Caco-2 (cell line): Measurements from ENCODE around the gene ST8SIA4. TPM values are rescaled to one million over a fixed set of nuclear protein-coding genes. Genes with fewer than 3 reads are reported as not detected.

ENCODE experiments used
- BruUV-seq: library from RNA; stranded (reverse); fragments of 400-500 nt; replicated peaks from 2 replicates; lab custom pipeline; 2021; lab: Mats Ljungman, UMichigan
- CTCF ChIA-PET: fragments of 300-600 bp; sonication (Branson Sonifier 250); formaldehyde crosslinking; loops from one replicate; lab custom pipeline; 2022; ENCODE audit warnings: antibody characterized with exemption; lab: Charles Lee
- POLR2A ChIA-PET: fragments of 300-600 bp; sonication (Branson Sonifier 250); formaldehyde crosslinking; loops from one replicate; lab custom pipeline; 2022; ENCODE audit warnings: antibody characterized with exemption; lab: Charles Lee
- DNase-seq, 2 experiments: peaks; one replicate each; pipeline versions ENCODE4 v3.0.0 to v3.0.0-alpha.2; 2020 to 2022
- H3K27me3 ChIP-seq: replicated peaks from 2 replicates; pipeline ENCODE4 v1.6.0; 2011; ENCODE audit warnings: low read length; ENCODE audit not compliant: control insufficient read depth, insufficient read depth
- H3K36me3 ChIP-seq: 2 replicates; pipeline ENCODE4 v1.5.1; 2011; ENCODE audit warnings: low read length; ENCODE audit not compliant: control insufficient read depth, insufficient read depth
- H3K4me1 ChIP-seq: fragments of 250-450 bp; sonication (Bioruptor Pico); 2 replicates; pipeline ENCODE4 v1.5.1; 2020; ENCODE audit warnings: mild to moderate bottlenecking
- H3K4me3 ChIP-seq: 2 replicates; pipeline ENCODE4 v1.5.1; 2011; ENCODE audit warnings: low read depth, mild to moderate bottlenecking, control low read depth, low read length
- H3K9me3 ChIP-seq: fragments of 250-450 bp; sonication (Bioruptor Pico); 2 replicates; pipeline ENCODE4 v1.5.1; 2020; ENCODE audit warnings: mild to moderate bottlenecking, moderate library complexity
- H3K27ac Mint-ChIP-seq: one replicate; pipeline ENCODE4 v1.8.0; 2022; ENCODE audit warnings: mixed read lengths; ENCODE audit not compliant: unreplicated experiment
- H3K27me3 Mint-ChIP-seq: one replicate; pipeline ENCODE4 v1.8.0; 2022; ENCODE audit warnings: mixed read lengths; ENCODE audit not compliant: insufficient read depth, unreplicated experiment
- H3K36me3 Mint-ChIP-seq: one replicate; pipeline ENCODE4 v1.8.0; 2022; ENCODE audit warnings: mild to moderate bottlenecking, mixed read lengths; ENCODE audit not compliant: insufficient read depth, unreplicated experiment
- H3K4me1 Mint-ChIP-seq: one replicate; pipeline ENCODE4 v1.8.0; 2022; ENCODE audit warnings: low read depth, mixed read lengths; ENCODE audit not compliant: unreplicated experiment
- H3K4me3 Mint-ChIP-seq: one replicate; pipeline ENCODE4 v1.8.0; 2022; ENCODE audit warnings: mild to moderate bottlenecking, moderate library complexity, mixed read lengths; ENCODE audit not compliant: unreplicated experiment
- H3K9me3 Mint-ChIP-seq: one replicate; pipeline ENCODE4 v1.8.0; 2022; ENCODE audit warnings: mixed read lengths; ENCODE audit not compliant: unreplicated experiment
- intact Hi-C: fragments of 100-400 bp; cut with micrococcal nuclease; formaldehyde crosslinking; loops from one replicate; pipeline ENCODE4 v1.10.0; 2022; ENCODE audit not compliant: unreplicated experiment
- total RNA-seq: library from RNA; stranded (reverse); gene quantifications from 2 replicates; pipeline ENCODE4 v1.2.3, GENCODE V29; 2022
- TF ChIP-seq, protein P1 (sequence below), 2 experiments: fragments of 200-600 bp in 1 of 2; IDR thresholded peaks; 1 replicate in 1 of 2; 2 replicates in 1 of 2; pipeline versions ENCODE4 v1.5.1 to v1.8.0; 2011 to 2022; ENCODE audit warnings: antibody characterized with exemption in 1 of 2, control low read depth in 1 of 2, inconsistent platforms in 1 of 2, low read depth in 1 of 2, low read length in 1 of 2, mild to moderate bottlenecking in 1 of 2, moderate library complexity in 1 of 2; ENCODE audit not compliant: insufficient read depth in 1 of 2, severe bottlenecking in 1 of 2, unreplicated experiment in 1 of 2

Gene ST8SIA4
- total RNA-seq, 1 experiment from 2014 or later = 0.61 TPM

DNA sequence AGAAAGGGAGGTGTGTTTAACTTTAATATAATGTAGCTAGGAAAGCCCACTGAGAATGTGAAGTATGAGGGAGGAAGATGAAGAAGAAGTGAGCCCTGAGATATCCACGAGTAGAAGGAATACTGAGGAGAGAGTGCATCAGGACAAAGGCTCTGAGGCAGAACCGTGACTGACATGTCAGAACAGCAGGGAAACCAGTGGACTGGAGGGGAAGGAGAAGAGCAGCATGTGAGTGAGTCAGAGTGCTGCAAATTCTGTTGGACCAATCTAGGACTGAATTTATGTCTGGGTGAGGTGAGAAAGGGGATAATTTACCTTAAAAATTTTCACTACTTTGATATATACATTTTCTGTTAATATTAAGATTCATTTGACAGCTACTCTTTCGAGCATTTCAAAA, 110.3 kb downstream of the ST8SIA4 start:
- peaks cover 24% of the 10 kb centered on the region for H3K4me1 Mint-ChIP-seq
- H3K27me3 Mint-ChIP-seq = no peaks in the 10 kb centered on the region
- BruUV-seq = no TSS peak
- peaks cover 15% of the 10 kb centered on the region for H3K9me3 Mint-ChIP-seq
- Histone ChIP-seq H3K9me3 (peaks cover 8% of the 10 kb centered on the region; the same call in 1 of the 2 replicates), H3K4me3 (no peak overlapping the region), H3K36me3 (no peaks in the 10 kb centered on the region; the same call in 1 of the 2 replicates), H3K27me3 (no peaks in the 10 kb centered on the region), H3K4me1 (peaks cover 37% of the 10 kb centered on the region)
- ChIA-PET CTCF (no interaction called here), POLR2A (no interaction called here)
- no peaks in the 10 kb centered on the region for H3K36me3 Mint-ChIP-seq
- DNase-seq = no peak
- TF ChIP-seq, protein P1, sequence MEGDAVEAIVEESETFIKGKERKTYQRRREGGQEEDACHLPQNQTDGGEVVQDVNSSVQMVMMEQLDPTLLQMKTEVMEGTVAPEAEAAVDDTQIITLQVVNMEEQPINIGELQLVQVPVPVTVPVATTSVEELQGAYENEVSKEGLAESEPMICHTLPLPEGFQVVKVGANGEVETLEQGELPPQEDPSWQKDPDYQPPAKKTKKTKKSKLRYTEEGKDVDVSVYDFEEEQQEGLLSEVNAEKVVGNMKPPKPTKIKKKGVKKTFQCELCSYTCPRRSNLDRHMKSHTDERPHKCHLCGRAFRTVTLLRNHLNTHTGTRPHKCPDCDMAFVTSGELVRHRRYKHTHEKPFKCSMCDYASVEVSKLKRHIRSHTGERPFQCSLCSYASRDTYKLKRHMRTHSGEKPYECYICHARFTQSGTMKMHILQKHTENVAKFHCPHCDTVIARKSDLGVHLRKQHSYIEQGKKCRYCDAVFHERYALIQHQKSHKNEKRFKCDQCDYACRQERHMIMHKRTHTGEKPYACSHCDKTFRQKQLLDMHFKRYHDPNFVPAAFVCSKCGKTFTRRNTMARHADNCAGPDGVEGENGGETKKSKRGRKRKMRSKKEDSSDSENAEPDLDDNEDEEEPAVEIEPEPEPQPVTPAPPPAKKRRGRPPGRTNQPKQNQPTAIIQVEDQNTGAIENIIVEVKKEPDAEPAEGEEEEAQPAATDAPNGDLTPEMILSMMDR (IDR thresholded peaks at IDR 0.05; ENCODE audit: insufficient read depth in 1 of 2, low read depth in 1 of 2, low read length in 1 of 2, severe bottlenecking in 1 of 2, unreplicated experiment in 1 of 2) = no peak
- intact Hi-C loops = no loop called here
- H3K4me3 Mint-ChIP-seq = no peak overlapping the region
- no peak overlapping the region for H3K27ac Mint-ChIP-seq

DNA sequence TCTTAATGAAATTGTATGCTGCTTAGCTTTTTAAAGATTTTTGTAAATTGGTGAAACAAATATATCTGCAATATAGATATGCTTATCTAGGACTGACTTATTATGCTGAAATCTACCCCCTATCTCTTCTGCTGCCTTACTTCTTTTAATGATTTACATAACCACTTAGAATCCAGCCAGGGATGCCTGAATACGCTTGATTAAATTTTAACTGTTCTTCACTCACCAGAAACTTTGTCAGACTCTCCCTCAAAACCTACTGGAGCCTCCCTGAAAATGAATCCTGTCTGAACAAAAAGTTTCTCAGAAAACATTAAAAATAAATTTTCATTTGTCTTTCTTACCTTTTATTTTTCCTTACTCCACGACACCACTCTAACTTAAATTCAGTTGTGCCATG, 111.7 kb downstream of the ST8SIA4 start:
- peaks cover 15% of the 10 kb centered on the region for H3K9me3 Mint-ChIP-seq
- H3K4me1 ChIP-seq = peaks cover 37% of the 10 kb centered on the region
- ChIA-PET CTCF (no interaction called here), POLR2A (no interaction called here)
- DNase-seq = no peak
- no peaks in the 10 kb centered on the region for H3K27me3 Mint-ChIP-seq
- H3K4me3 ChIP-seq = no peak overlapping the region
- H3K27ac Mint-ChIP-seq = no peak overlapping the region
- peaks cover 24% of the 10 kb centered on the region for H3K4me1 Mint-ChIP-seq
- BruUV-seq = no TSS peak
- H3K36me3 ChIP-seq = no peaks in the 10 kb centered on the region; the same call in 1 of the 2 replicates
- H3K9me3 ChIP-seq = peaks cover 8% of the 10 kb centered on the region; the same call in 1 of the 2 replicates
- no peaks in the 10 kb centered on the region for H3K36me3 Mint-ChIP-seq
- TF ChIP-seq, protein P1 (IDR thresholded peaks at IDR 0.05; ENCODE audit: insufficient read depth in 1 of 2, low read depth in 1 of 2, low read length in 1 of 2, severe bottlenecking in 1 of 2, unreplicated experiment in 1 of 2) = no peak
- intact Hi-C loops = no loop called here
- H3K4me3 Mint-ChIP-seq = no peak overlapping the region
- H3K27me3 ChIP-seq = no peaks in the 10 kb centered on the region

GRCh38 chr5:100790951-100791350, 112.1 kb downstream of the ST8SIA4 start:
- peak overlapping the region; percentile 72 for H3K4me3 Mint-ChIP-seq
- POLR2A ChIA-PET = no interaction called here
- H3K4me3 ChIP-seq = no peak overlapping the region

More at GRCh38 chr5:100790951-100791350, 112.1 kb downstream of the ST8SIA4 start:
- no TSS peak for BruUV-seq
- H3K27me3 ChIP-seq = no peaks in the 10 kb centered on the region
- no peaks in the 10 kb centered on the region; the same call in 1 of the 2 replicates for H3K36me3 ChIP-seq
- Mint-ChIP-seq H3K27me3 (no peaks in the 10 kb centered on the region), H3K9me3 (peaks cover 15% of the 10 kb centered on the region), H3K36me3 (no peaks in the 10 kb centered on the region), H3K27ac (peak overlapping the region; percentile 86), H3K4me1 (peaks cover 24% of the 10 kb centered on the region)
- TF ChIP-seq, protein P1 (IDR thresholded peaks at IDR 0.05; ENCODE audit: insufficient read depth in 1 of 2, low read depth in 1 of 2, low read length in 1 of 2, severe bottlenecking in 1 of 2, unreplicated experiment in 1 of 2) = no peak
- CTCF ChIA-PET = no interaction called here
- no peak for DNase-seq
- H3K9me3 ChIP-seq = peaks cover 8% of the 10 kb centered on the region; the same call in 1 of the 2 replicates
- intact Hi-C loops = loop anchor here (1.0 kb wide), 1 partner anchor 31 kb away; no protein-coding TSS in a partner anchor
- peaks cover 37% of the 10 kb centered on the region for H3K4me1 ChIP-seq
